Measurements from ENCODE around the gene ACAD11.
"Not testable (repeated sequence)": the region's sequence is repeated elsewhere in the genome, so short reads cannot be mapped to it uniquely, and the experiment has no call there.

Gene ACAD11

DNA sequence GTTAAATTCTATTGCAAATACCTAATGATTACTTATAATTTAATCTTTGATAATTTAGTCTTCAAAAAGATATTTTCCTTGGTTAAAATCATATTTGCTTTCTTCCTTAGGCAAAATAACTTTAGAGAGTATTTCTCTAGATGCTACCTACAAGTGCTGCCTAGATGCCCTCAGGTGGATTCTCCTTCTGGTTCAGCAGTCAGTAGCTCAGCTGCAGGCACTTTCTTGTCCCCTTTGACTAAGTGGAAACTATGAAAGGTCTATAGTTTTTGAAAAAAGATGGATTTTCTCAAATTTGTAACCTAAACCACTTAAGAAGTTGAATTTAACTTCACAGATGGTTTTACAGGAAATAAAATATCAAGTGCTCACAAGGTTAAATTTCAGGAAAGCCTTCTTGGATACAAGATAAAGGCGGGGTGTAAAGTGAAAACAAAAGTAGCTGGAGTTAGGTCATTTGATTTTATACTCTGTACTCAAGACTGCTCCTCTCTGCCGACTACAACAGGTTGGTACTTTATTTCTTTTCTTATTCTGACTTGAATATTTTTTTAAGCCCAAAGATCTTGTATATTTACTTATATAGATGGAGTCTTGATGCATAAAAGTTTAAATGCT, 62.7 kb downstream of the ACAD11 start, which contains the start of gene ACKR4:
Gene ACKR4 (plus strand): TSS at position 455 of the 618 bp plus-strand sequence. CDS start 3,128 bp downstream, outside the sequence.
- DNase-seq: no peak

DNA sequence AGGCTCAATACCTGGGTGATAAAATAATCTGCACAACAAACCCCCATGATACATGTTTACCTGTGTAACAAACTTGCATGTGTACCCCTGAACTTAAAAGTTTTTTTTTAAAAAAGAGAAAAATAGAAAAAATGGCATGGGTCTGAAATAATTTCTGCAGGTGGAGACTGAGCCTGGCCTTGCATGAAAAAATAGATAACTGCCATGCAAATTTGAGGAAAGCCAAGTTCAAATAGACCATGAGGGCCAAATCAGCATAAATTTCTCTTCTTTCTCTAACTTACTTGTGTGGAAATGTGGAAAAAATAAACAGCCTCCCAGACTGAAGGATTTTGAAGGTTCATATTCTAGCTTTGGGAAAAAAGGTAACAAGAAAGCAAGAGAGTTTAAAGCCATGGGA, 63.3 kb downstream of the ACAD11 start:
- no peak for DNase-seq

DNA sequence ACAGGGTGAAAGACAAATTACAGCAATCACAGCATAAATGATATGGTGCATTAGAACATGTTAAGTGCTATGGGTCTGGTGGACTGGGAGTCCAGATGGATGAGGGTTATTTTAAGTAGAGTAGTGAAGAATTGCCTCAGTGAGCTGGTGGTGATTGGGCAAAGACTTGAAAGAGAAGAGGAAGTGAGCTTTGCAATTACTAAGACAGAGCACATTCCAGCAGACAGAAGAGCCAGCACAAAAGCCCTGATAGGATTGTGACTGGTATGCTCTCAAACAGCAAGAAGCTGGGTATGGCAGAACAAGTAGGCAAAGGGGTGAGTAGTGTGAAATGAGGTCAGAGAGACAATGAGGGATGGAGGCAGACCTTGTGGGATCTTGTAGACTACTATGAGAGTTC, 64.6 kb downstream of the ACAD11 start:
- no peak for DNase-seq

DNA sequence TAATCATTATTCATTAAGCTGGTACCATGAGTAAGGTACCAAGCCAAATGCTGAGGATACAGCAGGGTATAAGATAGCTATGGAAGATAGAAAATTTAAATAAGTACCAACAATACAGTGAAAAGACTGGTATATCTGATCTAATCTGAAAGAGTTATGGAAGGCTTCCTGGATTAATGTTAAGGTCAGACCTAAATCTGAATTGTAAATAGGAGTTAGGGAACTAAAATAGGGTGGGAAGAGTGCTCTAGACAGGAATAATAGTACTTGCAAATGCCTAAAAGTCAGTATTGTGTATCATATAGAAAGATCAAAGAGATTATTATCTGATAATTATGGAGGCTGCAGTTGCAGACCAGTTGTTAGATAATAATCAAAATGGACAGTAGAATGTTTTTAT, 65.1 kb downstream of the ACAD11 start:
- no peak for DNase-seq

DNA sequence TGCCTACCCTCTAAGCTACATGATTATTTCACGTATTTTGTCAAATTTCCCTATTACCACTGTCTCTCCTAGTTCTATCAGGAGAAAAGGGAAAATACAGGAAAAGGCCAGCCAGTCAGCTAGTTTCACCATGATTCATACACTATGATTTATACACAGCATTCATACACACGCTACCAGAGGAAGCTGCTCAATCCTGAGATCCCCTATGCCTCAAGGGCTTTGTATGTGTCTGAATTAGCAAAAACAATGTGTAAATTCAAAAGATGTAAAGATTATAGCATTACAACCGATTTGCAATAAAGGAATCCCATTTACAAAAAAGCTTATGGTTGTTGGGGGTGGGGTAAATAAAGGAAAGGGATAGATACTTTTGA, 65.7 kb downstream of the ACAD11 start:
- no peak for DNase-seq

DNA sequence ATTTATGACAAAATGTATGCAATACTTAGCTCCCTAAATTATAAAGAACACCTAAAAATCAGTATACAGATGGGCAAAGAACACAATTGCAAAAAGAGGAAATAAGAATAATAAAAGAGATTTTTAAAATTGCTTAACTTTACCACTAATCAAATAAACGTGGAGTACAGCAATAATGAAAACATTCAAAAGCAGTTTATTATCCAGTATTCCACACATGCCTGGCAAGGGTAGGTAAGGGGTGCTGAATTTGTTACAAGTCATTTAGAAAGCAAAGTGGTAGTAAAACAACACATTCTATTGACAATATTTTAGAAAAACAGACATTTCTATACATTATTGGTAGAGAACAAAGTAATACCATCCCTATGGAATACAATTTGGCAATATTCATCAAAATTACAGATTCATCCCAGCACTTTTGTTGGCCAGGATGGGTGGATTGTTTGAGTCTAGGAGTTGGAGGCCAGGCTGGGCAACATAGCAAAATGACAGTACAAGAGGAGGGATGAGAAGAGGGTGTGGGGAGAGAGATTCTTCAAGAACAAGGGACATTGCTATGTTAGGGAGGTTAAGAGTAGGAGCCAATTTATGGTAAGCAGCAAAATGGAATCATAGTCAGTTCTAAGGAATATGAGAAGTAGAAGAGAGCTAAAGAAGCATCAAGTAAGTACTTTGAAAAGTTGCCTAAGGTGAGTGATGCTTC, 66.2 kb downstream of the ACAD11 start:
- DNase-seq: no peak

DNA sequence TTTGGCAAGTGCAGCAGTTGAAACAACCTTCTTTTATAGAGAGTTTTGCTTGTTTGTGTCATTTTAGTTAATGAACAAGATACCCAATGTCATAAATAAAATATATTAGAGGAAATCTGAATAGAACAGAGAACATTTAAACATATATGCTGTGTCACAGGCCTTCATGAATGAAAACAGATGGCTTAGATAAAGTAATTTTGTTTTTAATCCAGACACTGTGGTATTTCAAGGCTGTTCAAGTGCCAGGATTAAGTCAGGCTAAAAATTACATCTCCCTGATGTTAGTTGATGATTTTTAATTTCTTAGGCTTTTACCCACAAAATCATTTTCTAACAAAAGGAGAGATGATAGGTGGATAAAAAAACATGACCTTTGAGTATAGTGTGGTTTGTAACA, 67.4 kb downstream of the ACAD11 start:
- DNase-seq: no peak

DNA sequence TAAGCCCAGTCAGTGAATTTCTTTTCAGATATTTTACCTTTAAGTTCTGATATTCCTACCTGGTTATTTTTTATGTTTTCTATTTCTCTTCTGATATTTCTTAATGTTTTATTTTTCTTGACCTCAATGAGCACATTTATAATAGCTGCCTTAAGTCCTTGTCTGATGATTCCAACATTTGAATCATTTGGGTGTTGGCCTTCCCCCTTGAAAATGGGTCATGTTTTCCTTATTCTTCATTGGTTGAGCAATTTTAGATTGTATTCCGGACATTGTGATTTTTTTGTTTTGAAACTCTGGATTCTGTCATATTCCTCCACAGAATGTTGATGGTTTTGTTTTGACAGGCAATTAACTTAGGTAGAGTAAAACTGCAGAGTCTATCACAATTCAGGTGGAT, 72.2 kb downstream of the ACAD11 start:
- no peak for DNase-seq

DNA sequence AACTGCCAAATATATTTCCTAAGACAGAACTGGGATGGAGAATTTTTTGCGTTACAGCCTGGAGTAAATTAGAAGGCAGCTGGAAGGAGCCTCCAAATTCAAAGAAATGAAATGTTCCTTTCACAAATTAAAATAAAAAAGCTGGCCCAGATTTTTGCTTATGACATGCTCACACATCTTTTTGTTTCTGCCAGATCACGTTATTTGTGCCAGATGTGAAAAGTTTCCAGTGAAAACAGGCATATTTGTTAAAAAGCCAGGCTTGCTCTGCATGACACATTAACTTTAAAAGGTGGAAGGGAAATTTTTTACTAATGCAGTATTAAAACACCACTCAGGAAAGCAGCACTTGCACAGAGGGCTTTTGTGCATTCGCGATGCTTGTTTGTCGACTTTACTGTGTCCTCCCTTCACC, 85.8 kb downstream of the ACAD11 start:
- no peak for DNase-seq

DNA sequence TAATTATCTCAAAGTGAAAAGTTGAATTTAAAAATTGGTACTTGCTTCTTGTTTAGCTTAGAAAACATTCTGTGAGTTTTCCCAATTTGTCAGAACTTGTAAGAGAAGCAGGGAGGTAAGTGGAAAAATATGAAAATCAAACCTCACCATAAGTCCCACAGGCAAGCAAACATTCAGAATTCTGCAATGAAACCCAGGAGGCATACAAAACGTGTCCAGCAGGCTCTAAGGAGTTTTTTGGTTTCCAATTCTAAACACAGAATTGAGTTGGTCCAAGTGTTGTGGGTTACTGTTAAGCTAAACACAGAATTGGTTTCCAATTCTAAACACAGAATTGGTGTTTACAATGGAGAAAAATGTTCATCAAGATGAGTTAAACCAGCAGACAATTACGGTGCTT, 89.6 kb downstream of the ACAD11 start:
- DNase-seq: no peak

DNA sequence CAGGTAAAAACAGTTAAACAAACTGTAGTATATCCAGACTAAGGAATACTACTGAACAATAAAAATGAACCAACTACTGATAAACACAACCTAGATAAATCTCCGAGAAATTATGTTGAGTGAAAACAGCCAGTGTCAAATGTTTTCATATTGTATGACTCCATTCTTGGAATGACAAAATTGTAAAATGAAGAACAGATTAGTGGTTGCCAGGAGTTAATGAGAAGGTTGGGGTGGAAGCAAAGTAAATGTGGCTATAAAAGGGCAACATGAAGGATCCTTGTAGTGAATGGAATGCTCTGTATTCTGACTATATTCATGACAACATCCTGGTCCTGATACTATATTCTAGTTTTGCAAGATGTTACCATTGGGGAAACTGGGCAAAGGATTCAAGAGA, 90.0 kb downstream of the ACAD11 start:
- DNase-seq: no peak

DNA sequence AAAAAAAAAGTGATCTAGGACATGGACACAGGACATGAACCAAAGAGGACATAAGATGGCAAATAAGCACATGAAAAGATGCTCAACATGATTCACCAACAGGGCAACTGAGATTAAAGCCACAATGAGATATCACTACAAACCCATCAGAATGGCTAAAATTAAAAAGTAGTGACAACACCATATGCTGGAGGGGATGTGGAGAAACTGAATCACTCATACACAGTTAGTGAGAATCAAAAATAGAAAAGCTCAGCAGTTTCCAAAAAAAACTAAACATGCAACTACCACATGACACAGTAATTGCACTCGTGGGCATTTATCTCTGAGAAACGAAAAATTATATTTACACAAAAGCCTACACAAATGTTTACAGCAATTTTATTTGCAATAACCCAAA, 90.5 kb downstream of the ACAD11 start:
- DNase-seq: no peak

DNA sequence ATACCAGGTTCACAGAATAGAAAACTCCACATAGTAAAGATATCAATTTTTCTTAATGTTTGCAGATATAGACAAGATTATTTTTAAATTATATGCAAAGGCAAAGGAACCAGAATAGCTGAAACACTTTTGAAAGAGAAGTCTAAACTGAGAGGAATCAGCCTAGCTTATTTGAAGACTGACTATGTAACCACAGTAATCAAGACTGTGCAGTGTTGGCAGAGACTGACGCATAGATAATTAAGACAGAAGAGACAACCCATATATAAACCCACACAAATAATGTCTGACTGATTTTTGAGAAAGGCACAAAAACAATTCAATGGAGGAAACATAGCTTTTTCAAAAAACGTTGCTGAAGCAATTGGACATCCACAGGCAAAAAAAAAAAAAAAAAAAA, 91.2 kb downstream of the ACAD11 start:
- DNase-seq: no peak

DNA sequence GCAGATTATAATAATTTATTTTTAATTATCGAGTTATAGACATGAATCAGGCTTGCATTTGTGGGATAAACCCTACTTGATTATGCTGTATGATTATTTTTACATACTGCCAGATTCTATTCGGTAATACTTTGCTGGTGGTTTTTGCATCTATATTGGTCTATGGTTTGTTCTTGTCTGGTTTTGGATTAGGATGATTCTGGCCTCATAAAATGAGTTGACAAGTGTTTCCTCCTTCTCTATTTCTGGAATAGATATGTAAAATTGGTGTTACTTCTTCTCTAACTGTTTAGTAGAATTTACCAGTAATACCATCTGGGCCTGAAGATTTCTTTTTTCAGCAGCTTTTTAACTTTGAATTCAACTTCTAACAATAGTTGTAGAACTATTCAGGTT, 95.5 kb downstream of the ACAD11 start:
- DNase-seq: no peak

DNA sequence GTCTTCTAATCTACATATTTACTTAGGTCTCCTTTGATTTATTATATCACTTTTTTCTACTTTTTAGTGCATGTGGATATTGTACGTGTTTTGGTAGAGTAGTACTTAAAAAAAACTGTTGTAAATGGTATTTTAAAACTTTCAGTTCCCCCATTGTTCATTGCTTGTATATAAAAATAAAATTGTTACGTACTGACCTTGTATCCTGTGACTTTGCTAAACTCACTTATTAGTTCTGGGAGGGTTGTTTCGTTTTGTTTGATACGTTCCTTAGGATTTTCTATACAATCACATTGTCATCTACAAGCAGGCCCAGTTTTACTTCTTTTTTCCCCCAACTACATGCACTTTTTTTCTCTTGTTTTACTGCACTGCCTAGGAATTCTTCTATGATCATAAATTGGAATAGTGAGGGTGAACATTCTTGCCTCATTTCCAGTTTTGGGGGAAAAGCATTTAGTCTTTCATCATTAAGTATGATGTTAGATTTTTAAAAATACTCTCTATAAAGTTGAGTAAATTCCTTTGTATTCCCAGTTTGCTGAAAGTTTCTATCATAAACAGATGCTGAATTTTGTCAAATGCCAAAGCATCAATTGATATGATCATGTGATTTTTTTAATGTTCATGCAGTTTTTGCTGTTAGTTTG, 96.1 kb downstream of the ACAD11 start:
- no peak for DNase-seq

DNA sequence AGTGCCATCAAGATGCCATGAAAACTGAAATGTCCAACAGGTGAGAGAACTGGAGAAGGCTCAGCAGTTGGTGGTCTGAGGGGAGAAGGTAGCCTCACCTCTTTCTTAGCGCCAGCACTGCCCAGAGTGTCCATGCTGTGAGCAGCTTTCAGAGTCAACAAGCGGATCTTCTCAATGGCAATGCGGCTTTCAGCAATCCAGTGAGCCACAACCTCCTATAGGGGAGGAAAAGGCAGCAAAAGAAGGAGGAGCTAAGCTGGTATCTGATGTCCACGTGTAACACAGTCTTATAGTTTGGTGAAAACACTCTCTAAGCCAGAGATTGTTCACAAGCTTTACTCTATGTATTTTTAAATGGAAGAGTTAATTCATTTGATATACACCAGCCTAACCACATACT, 98.6 kb downstream of the ACAD11 start:
- no peak for DNase-seq

DNA sequence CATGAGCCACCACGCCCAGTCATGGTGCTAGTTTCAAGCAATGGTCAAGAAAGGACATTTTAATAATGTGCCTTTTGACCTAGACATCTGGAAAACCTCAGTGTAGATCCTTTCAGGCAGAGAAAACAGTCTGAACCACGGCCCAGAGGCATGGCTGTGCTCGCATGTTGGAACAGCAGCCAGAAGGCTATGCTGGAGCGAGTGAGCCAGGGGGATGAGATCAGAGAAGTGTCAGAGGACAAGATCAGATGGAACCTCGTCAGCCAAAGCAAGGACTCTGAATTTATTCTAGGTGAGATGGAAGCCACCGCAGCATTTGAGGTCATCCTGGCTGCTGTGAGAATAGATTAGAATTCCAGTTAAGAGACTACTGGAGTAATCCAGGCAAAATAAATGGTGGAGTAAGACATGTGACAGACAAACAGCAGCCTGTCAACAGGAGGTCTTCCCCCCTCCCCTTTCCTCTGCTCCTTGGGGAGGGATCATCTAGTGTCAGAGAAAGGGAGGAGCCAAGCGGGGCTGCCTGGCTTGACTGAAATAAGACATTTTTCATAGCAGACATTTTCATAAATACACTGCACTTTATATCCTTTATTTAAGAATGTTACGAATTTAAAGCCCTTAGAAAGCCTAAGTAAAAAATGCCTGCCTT, 103.0 kb downstream of the ACAD11 start:
- DNase-seq: no peak

DNA sequence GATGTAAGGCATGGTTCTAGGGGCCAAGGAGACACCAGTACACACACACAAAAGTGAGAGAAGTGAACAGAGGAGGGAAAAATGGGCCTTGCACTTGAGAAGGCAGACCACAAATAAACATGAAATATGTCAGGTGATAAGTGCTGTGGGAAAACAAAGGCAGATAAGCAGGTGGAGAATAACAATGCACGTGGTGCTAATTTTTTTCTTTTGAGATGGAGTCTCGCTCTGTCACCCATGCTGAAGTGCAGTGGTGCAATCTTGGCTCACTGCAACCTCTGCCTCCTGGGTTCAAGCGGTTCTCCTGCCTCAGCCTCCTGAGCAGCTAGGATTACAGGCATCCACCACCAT, 103.6 kb downstream of the ACAD11 start:
- DNase-seq: not testable (repeated sequence)

DNA sequence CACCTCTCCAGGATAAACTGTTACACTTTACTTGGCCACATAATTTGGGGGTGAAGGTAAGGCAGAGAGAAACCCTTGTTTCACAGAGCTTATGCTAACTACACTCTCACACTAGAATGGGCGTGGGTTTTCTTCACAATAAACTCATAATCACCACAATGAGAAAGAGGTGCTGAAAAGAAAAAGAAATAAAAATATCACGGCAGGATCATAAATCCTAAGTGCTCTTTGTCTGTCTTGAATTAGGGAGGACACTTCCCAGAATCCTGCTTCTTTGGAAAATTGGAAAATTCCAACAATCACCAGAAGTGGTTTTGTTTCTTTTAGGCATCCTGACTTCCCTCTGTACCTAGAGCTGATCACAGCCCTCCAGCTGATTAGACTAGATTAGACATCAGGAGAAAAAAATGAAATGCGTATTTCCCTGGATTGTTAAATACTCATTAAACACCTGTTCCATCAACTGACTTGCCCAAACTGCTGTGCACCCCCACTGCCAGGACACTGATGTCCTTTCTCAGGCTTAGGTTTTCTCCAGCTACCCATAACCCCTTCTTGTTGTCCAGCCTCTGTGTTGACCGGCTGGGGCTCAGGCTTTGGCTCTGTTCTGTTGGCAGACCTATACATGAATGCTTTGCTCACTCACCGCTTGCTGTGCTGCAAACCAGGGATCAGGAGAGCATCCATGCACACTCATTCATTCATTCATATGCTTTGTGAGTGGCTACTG, 104.1 kb downstream of the ACAD11 start:
- DNase-seq: no peak

DNA sequence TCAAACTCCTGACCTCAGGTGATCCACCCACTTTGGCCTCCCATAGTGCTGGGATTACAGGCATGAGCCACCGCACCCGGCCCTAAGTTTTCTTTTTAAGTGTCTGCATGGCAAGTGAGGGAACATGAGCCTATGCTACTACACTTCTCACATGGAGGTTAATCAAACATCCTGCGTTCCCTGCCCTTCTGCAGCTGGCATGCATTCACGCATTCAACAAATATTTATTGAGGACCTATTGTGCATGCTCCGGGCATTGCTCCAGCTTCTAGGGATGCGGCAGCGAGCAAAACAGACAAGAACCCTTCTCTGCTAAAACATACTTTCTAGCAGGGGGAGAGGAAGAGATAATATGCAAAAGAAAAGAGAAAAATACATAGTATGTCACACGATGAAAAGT, 105.2 kb downstream of the ACAD11 start:
- no peak for DNase-seq

DNA sequence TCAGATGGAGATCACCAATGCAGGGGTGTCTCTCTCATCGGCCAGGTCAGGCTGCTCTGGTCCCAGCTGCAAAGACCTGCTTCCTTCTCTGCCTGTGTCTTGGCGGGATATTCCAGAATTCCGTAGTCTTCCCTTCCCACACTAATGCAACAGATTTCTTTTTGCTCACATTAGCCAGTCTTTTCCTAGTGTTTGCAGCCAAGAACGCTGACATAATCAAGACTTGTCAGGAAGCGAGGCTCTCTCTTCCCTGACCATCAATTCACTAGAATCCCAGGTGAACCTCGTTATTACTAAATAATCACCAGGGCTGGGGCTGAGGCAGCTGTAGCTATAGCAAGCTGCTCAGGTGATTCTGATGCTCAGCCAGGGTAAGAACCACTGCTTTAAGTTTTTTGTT, 105.8 kb downstream of the ACAD11 start:
- DNase-seq: no peak

DNA sequence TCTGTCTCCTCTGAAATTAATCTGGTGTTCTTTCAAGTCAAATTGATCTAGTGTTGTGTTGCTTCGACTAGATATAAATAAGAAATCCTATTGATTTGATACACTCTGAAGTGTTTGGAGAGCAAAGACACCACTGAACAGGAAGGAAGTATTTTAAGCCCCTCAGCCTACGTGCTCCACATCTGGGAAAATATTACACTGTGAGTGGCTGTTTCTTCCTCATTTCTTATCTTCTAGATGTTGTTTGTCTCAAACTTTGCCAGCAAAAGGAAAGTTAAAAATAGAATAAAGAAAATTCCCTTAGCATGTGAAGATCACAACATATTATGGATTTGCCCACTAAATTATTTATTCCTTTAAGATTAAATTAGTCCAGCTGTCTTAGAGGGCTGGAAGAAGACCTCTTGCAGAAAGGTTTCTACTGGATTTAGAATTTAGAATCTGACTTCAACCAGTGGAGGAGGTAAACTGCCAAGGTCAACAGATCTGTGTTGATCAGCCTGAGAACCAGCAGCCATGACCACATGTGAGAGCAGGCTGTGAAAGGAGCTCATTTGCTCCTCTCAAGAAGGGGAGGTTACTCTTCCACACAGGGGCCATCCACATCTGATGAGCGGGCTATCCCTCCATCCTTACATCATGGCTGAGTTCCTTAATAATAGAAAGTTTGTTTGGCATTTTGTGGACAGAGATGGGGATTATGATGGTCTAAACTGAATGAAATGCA, 108.9 kb downstream of the ACAD11 start:
- DNase-seq: no peak
